CD4-positive, alpha-beta T cell treated with Interleukin-21 for 1 hour (primary cell): Measurements from ENCODE around the gene KLHL29.

ENCODE experiments used
- DNase-seq: peaks from one replicate; pipeline ENCODE4 v3.0.0-alpha.2; 2020

The KLHL29 gene

GRCh38 chr2:23559561-23560239, 174.7 kb downstream of the KLHL29 start:
- no peak for DNase-seq

GRCh38 chr2:23561088-23561487, 176.1 kb downstream of the KLHL29 start:
- no peak for DNase-seq

GRCh38 chr2:23561544-23561943, 176.6 kb downstream of the KLHL29 start:
- no peak for DNase-seq

GRCh38 chr2:23562143-23562542, 177.2 kb downstream of the KLHL29 start:
- no peak for DNase-seq

- DNase-seq, result no peak
These were observed 178.2 kb downstream of the KLHL29 start for GRCh38 chr2:23563151-23563550.

GRCh38 chr2:23563673-23564614, 179.0 kb downstream of the KLHL29 start:
- DNase-seq, result no peak

- no peak for DNase-seq
These were observed 179.6 kb downstream of the KLHL29 start for GRCh38 chr2:23564615-23564960.

GRCh38 chr2:23565374-23565773, 180.4 kb downstream of the KLHL29 start:
- no peak for DNase-seq

GRCh38 chr2:23565814-23566213, 180.8 kb downstream of the KLHL29 start:
- no peak for DNase-seq

GRCh38 chr2:23566241-23567142, 181.5 kb downstream of the KLHL29 start:
- peak; percentile 9 for DNase-seq

- no peak for DNase-seq
These were observed 182.3 kb downstream of the KLHL29 start for GRCh38 chr2:23567161-23567756.

GRCh38 chr2:23568211-23568610, 183.2 kb downstream of the KLHL29 start:
- no peak for DNase-seq

GRCh38 chr2:23568626-23569190, 183.7 kb downstream of the KLHL29 start:
- no peak for DNase-seq

- no peak for DNase-seq
These were observed 184.9 kb downstream of the KLHL29 start for GRCh38 chr2:23569761-23570365.

GRCh38 chr2:23571085-23571484, 186.1 kb downstream of the KLHL29 start:
- DNase-seq, result no peak

- DNase-seq, result no peak
These were observed 186.7 kb downstream of the KLHL29 start for GRCh38 chr2:23571527-23572282.

GRCh38 chr2:23574919-23575654, 190.1 kb downstream of the KLHL29 start:
- DNase-seq, result no peak

GRCh38 chr2:23578964-23579671, 194.1 kb downstream of the KLHL29 start:
- no peak for DNase-seq

- DNase-seq, result no peak
These were observed 194.7 kb downstream of the KLHL29 start for GRCh38 chr2:23579674-23580073.

GRCh38 chr2:23583467-23583866, 198.5 kb downstream of the KLHL29 start:
- no peak for DNase-seq
